Inferior parietal cortex (tissue), 1 donor: ENCODE data around the gene ANO4.
"Not testable (repeated sequence)": the region's sequence is repeated elsewhere in the genome, so short reads cannot be mapped to it uniquely, and the experiment has no call there.

Source experiments
- DNase-seq: peaks from one replicate; pipeline ENCODE4 v3.0.0-alpha.2; 2016; ENCODE audit errors: extremely low spot score

The ANO4 gene

GRCh38 chr12:101087920-101088319, 293.3 kb downstream of the ANO4 start:
- no peak for DNase-seq

DNA sequence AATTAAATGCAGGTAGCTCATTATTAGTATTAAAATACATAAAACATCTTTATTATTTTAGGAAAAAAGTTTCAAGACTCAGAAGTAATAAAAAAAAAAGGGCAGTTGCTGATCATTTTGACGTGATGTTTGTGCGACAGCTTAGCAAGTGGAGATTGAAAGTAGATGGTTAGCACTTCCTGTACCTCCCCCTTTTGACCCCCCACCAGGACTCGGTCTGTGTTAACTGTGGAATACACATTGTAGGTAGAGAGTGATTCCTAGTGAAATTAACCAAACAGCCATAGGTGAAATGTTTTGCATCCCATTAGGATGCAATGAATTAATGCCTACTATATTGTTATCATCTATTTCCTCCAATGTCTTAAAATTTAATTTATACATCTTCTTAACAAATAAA, 294.7 kb downstream of the ANO4 start:
- DNase-seq: no peak

- DNase-seq: not testable (repeated sequence)
Observed at GRCh38 chr12:101090222-101090621, 295.6 kb downstream of the ANO4 start.

DNA sequence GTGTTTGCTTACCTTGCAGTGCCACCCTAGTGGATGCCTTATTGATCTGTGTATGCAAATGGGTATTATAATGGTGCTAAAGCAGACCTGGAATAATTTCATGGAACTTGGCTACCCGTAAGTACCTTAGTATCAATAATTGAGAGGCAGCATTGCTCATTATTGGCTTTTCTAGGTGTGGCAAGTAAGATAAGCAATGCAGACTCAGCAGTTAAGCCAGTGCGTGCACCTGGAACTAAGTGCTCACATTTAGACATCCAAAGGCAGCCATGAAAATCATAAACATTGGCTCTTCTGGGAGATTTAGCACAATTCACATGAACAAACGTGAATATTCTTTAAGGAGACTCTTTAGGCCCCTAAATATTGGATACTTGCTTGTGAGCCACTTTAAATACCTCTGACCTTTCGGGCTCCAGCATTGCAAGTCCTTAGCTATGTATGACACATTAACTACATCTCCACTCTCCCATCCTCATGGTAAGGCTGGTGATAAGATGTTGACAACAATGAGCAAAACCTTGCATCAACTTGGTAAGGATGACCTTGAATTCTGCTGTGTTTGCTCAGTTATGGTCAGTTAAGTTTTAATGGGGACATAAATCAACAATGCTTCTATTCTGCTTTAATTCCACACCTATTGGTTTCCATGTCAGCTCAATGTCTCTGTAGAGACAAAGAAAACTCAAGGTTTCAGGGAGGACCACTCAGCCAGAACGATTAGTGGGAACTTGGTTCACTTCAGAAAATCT, 303.4 kb downstream of the ANO4 start:
- DNase-seq: no peak

GRCh38 chr12:101107032-101107763, 312.6 kb downstream of the ANO4 start:
- no peak for DNase-seq

DNA sequence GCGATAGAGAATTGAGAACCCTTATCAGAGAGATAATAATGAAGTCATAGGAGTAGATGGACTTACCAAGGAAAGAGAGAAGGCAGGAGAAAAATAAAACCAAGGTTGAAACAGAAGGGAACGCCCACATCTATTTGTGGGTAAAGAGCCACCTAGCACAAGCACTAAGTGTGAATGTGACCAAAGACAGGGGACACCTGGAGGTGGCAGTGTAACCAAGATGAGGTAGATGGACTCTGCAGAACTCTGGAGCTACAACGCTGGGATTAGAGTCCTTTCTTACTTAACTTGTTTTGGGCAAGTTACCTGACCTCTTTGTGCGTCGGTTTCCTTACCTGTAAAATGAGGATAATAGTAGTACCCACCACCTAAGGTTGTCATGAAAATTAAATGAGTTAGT, 313.6 kb downstream of the ANO4 start:
- no peak for DNase-seq

DNA sequence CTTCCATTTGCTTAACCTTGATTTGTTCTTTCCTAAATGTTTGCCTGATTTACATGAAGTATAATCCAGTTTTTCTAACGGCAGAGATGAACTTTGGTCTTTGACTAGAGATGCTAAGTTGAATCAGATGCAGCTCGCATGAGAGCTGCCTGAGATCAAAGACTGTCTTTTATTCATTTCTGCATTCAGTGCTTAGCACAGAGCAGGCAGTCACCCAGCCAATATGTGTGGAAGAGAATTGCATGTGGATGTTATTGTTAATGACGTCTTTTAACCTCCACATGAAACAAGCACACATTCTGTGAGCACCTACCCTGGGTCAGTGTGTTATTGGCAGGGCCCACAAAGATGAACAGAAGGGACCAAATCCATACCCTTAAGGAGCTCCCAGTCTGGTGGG, 316.3 kb downstream of the ANO4 start:
- DNase-seq: peak; percentile 14

DNA sequence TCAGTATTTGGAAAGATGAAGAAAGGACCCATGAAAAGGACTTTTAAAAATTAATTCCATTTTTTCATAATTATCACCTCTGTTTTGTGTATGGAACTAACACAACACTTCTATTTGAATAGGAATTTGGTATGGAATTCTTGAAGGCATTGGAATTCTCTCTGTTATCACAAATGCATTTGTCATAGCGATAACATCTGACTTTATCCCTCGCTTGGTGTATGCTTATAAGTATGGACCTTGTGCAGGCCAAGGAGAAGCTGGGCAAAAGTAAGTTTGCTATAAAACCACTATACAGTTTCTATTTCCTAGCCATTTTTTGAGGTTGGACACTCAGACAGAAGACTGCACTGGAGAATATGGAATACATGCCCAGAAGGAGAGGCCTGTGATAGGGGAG, 316.9 kb downstream of the ANO4 start:
- DNase-seq: no peak

DNA sequence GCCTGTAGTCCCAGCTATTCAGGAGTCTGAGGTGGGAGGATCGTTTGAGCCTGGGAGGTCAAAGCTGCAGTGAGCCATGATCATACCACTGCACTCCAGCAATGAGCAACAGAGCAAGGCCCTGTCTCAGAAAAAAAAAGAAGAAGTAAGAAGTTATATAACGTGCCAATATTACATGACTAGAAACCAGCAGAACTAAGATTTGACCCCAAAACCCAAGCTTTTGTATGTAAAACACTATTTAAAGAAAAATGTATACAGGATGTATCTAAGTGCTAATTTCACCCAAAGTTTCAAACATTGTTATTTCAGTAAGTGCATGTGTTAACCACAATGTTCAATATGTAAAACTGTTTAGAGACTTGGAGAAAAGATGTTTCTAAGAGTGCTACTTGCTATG, 320.8 kb downstream of the ANO4 start:
- DNase-seq: no peak

- no peak for DNase-seq
Observed at GRCh38 chr12:101116911-101117310, 322.3 kb downstream of the ANO4 start.

- no peak for DNase-seq
Observed at GRCh38 chr12:101117842-101118241, 323.3 kb downstream of the ANO4 start.

GRCh38 chr12:101127521-101128219, 333.1 kb downstream of the ANO4 start:
- DNase-seq: no peak

DNA sequence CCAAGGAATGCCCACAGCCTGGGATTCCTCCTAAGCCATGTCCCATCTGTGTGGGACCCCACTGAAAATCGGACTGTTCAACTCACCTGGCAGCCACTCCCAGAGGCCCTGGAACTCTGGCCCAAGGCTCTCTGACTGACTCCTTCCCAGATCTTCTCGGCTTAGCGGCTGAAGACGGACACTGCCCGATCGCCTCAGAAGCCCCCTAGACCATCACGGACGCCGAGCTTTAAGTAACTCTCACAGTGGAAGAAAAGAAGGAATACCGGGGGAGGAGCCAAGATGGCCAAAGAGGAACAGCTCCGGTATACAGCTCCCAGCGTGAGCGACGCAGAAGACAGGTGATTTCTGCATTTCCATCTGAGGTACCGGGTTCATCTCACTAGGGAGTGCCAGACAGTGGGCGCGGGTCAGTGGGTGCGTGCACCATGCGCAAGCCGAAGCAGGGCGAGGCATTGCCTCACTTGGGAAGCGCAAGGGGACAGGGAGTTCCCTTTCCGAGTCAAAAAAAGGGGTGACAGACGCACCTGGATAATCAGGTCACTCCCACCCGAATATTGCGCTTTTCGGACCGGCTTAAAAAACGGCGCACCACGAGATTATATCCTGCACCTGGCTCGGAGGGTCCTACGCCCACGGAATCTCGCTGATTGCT, 351.3 kb downstream of the ANO4 start:
- DNase-seq: not testable (repeated sequence)

GRCh38 chr12:101165319-101165718, 370.7 kb downstream of the ANO4 start:
- DNase-seq: no peak

- no peak for DNase-seq
Observed at GRCh38 chr12:101166866-101167265, 372.3 kb downstream of the ANO4 start.

DNA sequence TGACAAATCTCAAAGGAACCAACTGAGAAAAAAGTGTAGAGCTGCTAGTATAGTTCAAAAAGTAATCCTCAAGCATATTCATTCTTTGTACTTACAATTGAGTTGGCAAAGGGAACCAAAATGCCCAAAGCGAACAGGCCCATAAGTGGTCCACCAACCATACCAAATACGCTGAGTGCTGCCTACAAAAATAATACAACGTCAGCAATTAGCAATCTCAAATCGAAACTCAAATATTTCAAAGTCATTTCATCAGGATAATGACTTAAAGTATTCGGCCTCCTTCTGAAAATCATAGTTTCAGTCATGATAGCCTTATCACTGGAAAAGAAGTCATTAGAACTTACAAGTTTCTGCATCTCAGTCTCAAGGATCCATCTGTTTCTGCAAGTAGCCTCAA, 373.4 kb downstream of the ANO4 start:
- no peak for DNase-seq

DNA sequence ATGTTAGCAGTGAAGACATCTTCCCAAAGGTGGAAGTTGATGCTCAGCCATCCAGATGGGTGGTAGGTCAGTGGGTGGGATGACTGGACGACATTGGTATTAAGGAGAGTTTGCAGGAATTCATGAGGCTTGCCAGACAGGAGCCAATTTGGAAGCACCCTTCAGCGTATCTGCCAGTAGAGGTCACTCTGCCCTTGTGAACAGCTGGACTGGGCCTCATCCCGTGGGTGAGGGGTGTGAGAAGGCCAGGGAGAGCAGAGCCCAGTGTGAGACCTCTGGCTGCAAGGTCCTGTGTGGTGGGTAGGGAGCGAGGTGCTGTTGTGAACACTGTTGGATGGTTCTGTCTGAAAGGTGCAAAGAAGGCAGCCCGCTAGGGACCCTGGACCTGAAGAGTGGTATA, 377.7 kb downstream of the ANO4 start:
- no peak for DNase-seq

GRCh38 chr12:101173197-101173749, 378.7 kb downstream of the ANO4 start:
- no peak for DNase-seq

DNA sequence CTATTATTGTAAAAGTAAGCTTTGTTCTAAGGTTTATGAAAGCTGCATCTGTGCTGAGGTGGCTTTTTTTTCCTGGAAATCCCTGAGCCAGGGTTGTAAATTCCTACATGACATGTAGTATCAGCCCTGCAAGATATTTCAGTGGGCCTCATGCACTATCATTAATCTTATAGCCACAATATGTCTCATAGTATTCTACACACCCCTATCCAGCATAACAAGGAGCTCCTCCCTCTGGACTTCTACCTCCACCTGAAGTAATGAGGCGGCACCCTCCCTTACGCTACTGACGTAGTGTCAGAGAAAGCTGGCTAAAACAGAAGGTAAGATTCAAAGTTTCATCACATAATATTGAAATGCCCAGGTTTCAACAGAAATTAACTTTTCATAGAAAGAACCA, 380.0 kb downstream of the ANO4 start:
- DNase-seq: no peak
